Neural crest cell (in vitro differentiated cells): ENCODE results near the gene FLT3. TPM values are rescaled to one million over a fixed set of nuclear protein-coding genes. Genes with fewer than 3 reads are reported as not detected.

ENCODE experiments used
- DNase-seq: peaks from one replicate; pipeline ENCODE4 v3.0.0; 2021; ENCODE audit warnings: low read depth, mixed read lengths, low spot score
- H3K27ac Mint-ChIP-seq: one replicate; pipeline ENCODE4 v1.8.0; 2021; ENCODE audit warnings: mild to moderate bottlenecking, mixed read lengths; ENCODE audit not compliant: unreplicated experiment
- H3K27me3 Mint-ChIP-seq: 2 replicates; pipeline ENCODE4 v1.8.0; 2021; ENCODE audit warnings: low read depth, mild to moderate bottlenecking, mixed read lengths
- H3K36me3 Mint-ChIP-seq: 2 replicates; pipeline ENCODE4 v1.8.0; 2021; ENCODE audit warnings: low read depth, mild to moderate bottlenecking, mixed read lengths
- H3K4me1 Mint-ChIP-seq: 2 replicates; pipeline ENCODE4 v1.8.0; 2021; ENCODE audit warnings: mixed read lengths
- H3K4me3 Mint-ChIP-seq: one replicate; pipeline ENCODE4 v1.8.0; 2021; ENCODE audit warnings: mild to moderate bottlenecking, mixed read lengths
- H3K9me3 Mint-ChIP-seq: 2 replicates; pipeline ENCODE4 v1.8.0; 2021; ENCODE audit warnings: mixed read lengths
- total RNA-seq: library from RNA; stranded (reverse); gene quantifications from 2 replicates; pipeline ENCODE4 v1.2.1, GENCODE V29; 2021
- TF ChIP-seq, protein P1 (sequence below): fragments of 200-600 bp; sonication (generic); conservative IDR thresholded peaks from 2 replicates; pipeline ENCODE4 v1.5.0; 2021; ENCODE audit warnings: antibody characterized with exemption, mild to moderate bottlenecking

Gene FLT3
- total RNA-seq, 1 donor from 2014 or later: not detected

DNA sequence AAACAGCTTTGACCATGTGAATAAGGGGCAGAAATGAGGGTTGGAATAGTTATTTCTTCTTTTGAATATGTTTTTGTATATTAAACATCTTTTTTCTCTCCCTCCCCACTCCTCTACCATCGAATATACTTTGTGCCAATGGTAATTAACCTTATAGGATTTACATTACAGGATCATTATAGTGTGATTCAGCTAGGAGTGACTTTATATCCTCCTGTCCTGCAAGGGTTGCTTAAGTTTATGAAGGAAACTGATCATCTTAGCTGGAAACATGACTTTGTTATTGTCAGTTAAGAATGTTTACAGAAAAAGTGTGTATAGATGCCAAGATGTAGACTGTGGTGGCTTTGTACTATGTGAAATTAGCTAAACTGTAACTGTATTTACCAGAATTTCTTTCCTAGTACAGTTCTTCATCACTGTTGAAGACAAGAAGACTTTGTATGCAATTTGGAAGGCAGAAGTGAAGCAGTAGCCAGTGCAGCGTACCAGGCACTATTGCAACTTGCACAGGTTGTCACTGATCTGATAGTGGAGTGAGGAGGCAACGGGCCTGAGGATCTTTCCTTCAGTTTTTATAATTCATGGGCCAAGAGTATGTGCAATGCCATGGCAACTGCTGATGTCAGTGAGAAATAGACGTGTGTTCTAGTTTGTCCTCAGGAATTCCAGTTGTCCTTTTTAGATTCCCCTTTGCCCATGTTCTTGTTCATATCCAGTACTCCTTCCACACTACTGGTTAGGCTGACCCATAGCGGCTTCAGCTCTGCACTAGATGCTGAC is 29.7 kb upstream of the FLT3 start:
- H3K27ac Mint-ChIP-seq: no peak overlapping the region
- DNase-seq: no peak
- no peak overlapping the region for H3K4me3 Mint-ChIP-seq
- no peaks in the 10 kb centered on the region for H3K9me3 Mint-ChIP-seq
- no peaks in the 10 kb centered on the region for H3K4me1 Mint-ChIP-seq
- no peaks in the 10 kb centered on the region for H3K27me3 Mint-ChIP-seq
- TF ChIP-seq, protein P1, sequence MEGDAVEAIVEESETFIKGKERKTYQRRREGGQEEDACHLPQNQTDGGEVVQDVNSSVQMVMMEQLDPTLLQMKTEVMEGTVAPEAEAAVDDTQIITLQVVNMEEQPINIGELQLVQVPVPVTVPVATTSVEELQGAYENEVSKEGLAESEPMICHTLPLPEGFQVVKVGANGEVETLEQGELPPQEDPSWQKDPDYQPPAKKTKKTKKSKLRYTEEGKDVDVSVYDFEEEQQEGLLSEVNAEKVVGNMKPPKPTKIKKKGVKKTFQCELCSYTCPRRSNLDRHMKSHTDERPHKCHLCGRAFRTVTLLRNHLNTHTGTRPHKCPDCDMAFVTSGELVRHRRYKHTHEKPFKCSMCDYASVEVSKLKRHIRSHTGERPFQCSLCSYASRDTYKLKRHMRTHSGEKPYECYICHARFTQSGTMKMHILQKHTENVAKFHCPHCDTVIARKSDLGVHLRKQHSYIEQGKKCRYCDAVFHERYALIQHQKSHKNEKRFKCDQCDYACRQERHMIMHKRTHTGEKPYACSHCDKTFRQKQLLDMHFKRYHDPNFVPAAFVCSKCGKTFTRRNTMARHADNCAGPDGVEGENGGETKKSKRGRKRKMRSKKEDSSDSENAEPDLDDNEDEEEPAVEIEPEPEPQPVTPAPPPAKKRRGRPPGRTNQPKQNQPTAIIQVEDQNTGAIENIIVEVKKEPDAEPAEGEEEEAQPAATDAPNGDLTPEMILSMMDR: no peak
- no peaks in the 10 kb centered on the region for H3K36me3 Mint-ChIP-seq

DNA sequence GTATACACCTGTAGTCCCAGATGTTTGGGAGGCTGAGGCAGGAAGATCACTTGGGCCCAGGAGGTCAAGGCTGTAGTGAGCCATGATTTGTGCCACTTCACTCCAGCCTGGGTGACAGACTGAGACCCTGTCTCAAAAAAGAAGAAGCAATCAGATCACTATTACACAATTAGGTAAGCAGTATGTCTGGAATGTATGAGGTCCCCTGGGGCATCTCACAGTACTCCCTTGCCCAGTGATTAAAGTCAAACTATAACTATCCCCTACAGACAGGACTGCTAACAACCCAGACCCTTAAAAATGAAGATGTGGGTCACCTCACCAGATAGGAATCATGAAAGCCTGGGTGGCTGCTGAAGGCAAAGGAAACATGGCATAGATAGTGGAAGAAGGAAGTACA is 28.6 kb upstream of the FLT3 start:
- no peak for DNase-seq
- TF ChIP-seq, protein P1: no peak
- H3K4me1 Mint-ChIP-seq: no peaks in the 10 kb centered on the region
- H3K27ac Mint-ChIP-seq: no peak overlapping the region
- no peak overlapping the region for H3K4me3 Mint-ChIP-seq
- no peaks in the 10 kb centered on the region for H3K36me3 Mint-ChIP-seq
- H3K9me3 Mint-ChIP-seq: no peaks in the 10 kb centered on the region
- no peaks in the 10 kb centered on the region for H3K27me3 Mint-ChIP-seq

DNA sequence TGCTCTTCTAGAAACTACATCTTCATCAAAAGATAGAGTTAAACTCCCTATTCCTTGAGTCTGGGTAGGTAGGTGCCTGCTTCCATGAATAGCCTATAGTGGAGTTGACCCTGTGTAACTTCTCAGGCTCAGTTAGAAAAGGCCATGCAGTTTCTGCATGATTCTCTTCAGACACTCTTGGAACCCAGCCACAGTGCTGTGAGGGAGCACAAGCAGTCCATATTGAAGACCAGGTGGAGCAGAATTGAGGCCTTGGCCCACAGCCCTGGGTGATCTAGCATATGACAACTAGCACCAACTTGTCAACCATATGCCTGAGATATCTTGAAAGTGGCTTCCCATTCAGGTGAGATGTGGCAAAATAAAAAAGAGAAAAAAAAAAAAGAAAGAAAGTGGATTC is 27.7 kb upstream of the FLT3 start:
- Mint-ChIP-seq H3K36me3 (no peaks in the 10 kb centered on the region), H3K27ac (no peak overlapping the region), H3K9me3 (no peaks in the 10 kb centered on the region), H3K27me3 (no peaks in the 10 kb centered on the region), H3K4me1 (no peaks in the 10 kb centered on the region), H3K4me3 (no peak overlapping the region)
- TF ChIP-seq, protein P1: no peak
- DNase-seq: no peak

DNA sequence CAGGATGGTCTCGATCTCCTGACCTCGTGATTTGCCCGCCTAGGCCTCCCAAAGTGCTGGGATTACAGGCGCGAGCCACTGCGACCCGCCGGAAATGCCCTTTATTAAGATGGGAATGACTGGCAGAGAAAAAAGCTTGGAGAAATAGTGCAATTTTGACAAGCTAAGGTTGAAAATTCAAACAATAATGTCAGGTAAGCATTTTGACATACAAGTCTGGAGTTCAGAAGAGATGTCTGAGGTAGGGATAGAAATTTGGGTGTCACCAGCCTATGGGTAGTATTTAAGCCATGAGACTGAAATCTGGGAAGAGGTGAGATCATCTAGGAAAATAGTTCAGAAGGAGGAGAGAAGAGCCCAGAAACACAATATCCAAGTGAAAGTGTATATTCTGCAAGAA is 20.8 kb upstream of the FLT3 start:
- Mint-ChIP-seq H3K36me3 (no peaks in the 10 kb centered on the region), H3K27me3 (peaks cover 10% of the 10 kb centered on the region), H3K9me3 (no peaks in the 10 kb centered on the region), H3K27ac (no peak overlapping the region), H3K4me3 (no peak overlapping the region), H3K4me1 (no peaks in the 10 kb centered on the region)
- TF ChIP-seq, protein P1: no peak
- DNase-seq: no peak

DNA sequence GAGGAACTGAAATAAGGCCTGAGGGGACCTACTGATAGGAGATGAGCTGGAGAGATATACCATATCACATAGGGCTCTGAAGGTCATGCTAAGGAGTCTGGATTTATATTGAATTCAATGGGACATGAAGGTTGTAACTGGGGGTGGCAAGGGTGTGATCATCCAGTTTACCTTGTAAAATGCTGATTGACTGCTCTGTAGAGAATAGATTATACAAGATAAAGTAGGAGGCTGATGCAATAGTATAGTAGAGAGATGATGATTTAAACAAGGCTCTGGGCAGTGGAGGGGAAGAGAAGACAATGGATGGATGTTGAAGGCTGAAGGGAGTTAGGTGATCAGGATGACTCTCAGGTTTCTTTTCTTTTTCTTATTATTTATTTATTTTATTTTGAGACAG is 19.9 kb upstream of the FLT3 start:
- no peak for DNase-seq
- TF ChIP-seq, protein P1: no peak
- no peak overlapping the region for H3K27ac Mint-ChIP-seq
- no peaks in the 10 kb centered on the region for H3K9me3 Mint-ChIP-seq
- no peaks in the 10 kb centered on the region for H3K4me1 Mint-ChIP-seq
- H3K27me3 Mint-ChIP-seq: peaks cover 12% of the 10 kb centered on the region
- H3K36me3 Mint-ChIP-seq: no peaks in the 10 kb centered on the region
- H3K4me3 Mint-ChIP-seq: no peak overlapping the region
